Stimulated activated CD4-positive, alpha-beta T cell treated with anti-CD3 and anti-CD28 coated beads, Interleukin-4, amount 100 ng/mL, for 4 hours (primary cell): Measurements from ENCODE around the gene TBX4.
"Not testable (repeated sequence)": the region's sequence is repeated elsewhere in the genome, so short reads cannot be mapped to it uniquely, and the experiment has no call there.

Source experiments
- DNase-seq, 2 experiments: peaks; one replicate each; pipeline ENCODE4 v3.0.0-alpha.2; 2020

TBX4 gene

DNA sequence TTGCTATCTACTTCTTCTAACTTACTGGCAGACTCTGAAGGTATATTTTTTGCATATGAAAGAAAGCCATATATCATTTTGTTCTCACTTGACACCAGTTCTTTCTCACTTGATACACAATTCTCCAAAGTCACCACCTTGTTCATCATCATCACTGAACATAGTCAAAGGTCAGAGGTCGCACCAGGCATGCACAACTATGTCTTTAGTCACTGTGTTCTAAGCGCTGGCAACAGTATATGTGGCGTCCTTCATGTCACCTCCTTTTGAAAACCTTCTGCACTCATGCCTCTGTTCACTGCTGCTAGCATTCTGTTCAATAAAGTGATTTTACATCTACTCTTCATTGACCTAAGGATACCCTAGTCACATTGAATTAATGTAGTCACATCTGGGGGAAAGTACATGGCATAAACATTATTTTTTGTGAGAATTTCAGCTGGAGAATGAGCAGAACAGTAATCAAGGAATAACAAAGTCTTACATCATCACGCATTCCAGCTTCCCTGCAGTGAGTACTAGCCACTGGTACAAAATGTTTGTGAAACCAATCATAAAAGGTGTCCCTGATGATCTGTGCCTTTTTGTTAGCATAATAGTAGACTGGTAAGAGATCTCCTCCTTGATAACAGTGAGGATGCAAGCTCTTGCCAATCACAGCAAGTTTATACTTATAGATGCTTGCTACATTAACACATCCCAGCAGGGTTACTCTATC, 20.5 kb upstream of the TBX4 start:
- no peak for DNase-seq

DNA sequence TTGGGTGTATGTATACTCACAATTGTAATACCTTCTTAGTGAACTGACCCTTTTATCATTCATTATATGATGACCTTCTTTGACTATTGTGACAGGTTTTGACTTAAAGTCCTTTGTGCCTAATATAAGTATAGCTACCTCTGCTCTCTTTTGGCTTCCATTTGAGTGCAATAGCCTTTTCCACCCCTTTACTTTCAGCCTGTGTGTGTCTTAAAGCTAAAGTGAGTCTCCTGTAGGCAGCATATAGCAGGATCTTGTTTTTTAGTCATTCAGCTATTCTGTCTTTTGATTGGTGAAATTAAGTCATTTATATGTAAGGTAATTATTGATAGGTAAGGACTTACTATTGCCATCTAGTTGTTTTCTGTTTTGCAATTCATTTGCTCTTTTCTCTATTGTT, 15.9 kb upstream of the TBX4 start:
- no peak for DNase-seq

DNA sequence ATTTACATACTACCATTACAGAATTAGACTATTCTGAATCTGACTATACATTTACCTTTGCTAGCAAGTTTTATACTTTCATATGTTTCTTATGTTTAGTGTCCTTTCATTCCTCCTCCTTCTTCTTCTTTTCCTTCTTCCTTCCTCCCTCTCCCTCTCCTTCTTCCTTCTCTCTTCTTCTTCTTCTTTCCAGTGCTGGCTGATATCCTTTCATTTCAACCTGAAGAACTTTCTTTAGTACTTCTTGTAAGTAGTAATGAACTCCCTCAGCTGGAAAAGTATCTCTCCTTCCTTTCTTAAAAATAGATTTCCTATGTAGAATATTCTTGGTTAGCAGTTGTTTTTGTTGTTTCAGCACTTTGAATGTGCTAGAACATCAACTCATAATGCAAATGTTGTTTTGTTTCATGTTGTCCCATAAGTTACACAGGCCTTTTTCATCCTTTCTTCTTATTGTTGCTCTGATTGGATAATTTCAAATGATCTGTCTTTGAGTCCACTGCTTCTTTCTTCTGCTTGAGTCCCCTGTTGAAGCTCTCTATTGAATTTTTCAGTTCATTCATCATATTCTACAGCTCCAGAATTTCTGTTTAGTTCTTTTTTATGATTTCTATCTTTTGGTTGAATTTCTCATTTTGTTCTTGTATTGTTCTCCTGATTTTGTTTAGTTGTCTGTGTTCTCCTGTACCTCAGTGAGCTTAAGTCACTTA, 15.1 kb upstream of the TBX4 start:
- no peak for DNase-seq

DNA sequence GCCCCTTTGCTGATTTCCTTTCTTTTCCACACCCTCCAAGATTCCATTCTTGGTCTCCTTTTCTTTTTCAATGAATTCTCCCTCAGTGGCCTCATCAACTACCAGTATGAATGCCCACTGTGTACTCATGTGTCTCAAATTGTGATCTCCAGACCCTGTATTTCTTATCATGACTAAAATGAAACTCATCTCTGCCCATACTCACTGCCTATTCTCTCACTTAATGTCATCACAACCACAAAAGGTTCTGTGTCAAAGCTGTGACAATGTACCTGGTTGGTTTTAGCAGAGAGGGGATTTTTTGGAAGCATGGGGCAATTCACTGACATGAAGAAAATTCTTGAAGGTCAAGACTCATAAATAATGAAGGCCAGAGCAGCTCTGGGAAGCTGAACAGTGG, 11.5 kb upstream of the TBX4 start:
- DNase-seq: no peak

DNA sequence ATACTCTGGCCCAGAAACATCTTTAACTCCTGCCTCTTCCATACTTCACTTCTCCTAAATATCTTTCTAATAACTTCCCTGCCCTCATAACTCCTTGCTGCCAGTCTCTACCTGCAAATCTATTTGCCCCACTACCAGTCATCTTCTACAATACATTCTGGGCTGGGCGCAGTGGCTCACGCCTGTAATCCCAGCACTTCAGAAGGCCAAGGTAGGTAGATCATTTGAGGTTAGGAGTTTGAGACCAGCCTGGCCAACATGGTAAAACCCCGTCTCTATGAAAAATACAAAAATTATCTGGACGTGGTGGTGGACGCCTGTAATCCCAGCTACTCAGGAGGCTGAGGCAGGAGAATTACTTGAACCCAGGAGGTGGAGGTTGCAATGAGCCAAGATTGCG, 10.7 kb upstream of the TBX4 start:
- not testable (repeated sequence) for DNase-seq

DNA sequence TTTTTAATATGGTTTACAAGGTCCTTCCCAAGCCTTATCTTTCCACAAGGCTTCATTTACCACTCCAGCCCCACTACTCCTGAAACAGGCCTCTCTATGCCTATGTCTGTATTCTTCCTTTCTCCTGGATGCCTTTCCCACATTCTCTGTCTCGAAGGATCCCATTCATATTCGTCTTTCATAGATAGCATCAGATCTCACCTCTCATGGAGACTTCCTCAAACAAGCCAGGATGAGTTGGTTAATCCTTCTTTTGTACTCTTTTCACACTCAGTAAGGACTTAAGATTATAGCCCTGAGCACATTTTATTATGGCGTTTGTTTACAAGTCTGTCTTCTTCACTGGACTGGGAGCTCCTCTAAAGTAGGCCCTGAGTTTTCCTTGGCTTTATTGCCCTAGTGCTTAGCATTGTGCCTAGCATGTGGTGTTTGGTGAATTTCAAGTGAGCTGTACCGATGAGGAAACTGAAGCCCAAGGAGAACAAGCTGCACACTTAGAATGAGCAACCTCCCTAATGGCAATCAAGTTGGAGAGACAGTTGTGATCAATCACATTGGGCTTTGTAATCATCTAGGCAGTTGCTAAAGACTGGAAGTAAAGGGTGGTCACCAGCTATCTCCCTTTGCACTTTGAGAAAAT, 10.0 kb upstream of the TBX4 start:
- no peak for DNase-seq

DNA sequence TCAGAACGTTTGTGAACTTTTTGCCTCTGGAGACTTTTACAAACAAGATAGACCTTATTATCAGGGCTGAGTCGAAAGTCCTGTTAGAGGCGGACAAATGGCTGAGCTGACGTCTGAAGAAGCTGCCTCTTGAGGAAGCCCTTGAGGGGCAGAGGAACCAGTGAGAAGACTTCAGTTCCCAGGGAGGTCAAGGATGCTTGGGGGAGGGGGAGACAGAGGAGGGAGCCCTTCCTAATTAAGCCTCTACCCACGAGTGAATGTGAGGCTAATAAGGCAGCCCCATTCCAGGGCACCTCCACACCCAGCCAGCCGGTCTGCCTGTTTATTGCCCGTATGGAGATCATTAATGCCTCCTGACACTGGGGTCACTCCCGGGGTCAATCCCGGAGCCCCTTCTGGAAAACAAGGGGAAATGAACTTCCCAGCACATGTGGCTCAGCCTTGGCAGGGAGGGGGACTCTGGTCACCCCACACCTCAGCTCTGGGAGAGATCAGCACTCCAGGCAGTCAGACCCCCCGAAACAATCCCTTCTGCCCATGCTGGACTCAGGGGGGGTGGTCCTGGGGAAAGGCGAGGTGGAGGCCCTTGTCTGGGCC, 9.2 kb upstream of the TBX4 start:
- DNase-seq: no peak

DNA sequence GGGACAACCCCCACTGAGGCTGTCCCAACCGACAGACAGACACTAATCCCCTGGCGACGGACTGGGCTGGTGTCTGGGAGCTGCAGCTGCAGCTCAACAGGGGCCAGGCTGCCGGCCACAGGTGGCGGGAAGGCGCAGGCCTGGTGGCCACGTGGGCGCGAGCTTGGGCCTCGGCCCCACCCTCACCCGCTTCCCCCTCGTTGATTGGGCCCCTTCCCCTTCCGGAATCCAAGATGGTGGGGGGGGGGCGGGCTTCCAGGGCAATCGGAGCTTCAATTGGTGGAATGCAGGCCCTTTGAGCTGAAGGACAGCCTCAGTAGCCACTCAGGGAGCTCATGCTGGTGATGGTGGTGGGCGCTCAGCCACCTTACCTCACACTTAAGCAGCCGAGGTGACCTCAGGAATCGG, 8.7 kb upstream of the TBX4 start:
- DNase-seq: no peak

DNA sequence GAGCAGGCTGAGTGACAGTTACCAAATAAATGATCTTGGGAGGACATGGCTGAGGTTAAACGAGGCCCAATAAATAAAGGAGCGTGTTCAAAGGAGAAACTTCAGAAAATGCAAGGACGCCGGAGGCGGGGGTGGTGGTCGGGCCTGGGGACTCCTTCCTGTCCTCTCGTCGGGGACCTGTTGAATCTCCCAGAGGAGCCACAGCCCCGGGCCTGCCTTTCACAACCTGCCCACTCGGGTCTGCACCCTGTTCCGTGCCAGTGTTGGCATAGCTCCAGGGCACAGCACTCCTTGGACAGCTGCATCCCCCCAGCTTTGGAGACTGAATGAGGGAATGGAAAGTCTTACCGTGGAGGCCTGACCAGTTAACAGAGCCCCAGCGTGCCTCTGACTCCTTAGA, 8.1 kb upstream of the TBX4 start:
- DNase-seq: no peak

DNA sequence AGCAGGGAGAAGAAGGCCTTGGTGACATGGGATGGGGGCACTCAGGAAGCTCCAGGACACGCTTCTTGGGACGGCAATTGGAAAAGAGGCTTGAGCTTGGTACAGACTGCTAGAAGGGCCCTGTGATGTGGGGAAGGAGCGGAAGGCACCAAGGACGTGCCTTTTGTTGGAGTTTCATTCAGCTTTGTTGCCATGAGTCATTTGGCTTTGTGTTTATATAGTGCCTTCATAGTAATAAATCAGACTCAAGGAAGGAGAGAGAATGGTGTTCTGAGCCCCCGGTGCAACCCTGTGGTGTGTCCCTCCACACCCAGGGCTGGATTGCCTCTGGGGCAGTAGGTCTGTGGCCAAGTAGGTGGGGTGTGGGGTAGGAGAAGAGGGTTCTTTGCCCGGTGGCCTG, 7.4 kb upstream of the TBX4 start:
- DNase-seq: no peak

DNA sequence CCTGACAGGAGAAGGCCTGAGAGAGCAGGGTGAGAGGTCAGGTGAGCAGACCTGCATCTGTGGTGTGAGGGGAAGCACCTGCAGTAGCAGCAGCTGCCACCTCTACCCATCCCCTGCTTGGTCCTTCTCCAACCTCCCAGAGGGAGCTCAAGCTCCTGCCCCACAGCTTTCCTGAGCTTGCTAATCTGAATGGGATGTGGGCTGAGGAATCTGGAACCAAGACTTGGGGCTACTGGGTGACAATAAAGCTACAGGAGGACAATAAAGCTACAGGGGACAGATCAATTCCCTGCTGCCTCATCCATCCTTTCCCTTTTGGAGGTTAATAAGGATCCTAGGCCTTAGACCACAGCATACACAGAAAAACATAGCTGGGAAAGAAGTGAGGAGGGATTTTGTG, 4.9 kb upstream of the TBX4 start:
- DNase-seq: no peak

DNA sequence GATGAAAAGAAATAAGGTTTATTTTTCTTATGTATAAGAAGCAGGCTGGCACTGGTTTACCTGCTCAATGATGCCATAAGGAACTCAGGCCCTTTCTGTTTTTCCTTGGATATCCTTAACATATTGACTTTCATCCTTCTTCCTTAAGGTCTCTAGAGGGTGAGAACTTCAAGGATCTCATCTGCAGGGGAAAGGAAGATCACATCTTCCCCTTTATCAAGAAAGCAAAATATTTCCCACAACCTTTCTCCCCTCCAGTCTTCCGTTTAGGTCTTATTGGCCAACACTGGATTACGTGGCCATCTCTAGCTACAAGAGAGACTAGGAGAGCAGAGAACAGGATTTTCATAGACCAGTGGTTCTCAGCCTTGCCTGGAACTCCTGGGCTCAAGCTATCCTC, 4.2 kb upstream of the TBX4 start:
- DNase-seq: no peak

DNA sequence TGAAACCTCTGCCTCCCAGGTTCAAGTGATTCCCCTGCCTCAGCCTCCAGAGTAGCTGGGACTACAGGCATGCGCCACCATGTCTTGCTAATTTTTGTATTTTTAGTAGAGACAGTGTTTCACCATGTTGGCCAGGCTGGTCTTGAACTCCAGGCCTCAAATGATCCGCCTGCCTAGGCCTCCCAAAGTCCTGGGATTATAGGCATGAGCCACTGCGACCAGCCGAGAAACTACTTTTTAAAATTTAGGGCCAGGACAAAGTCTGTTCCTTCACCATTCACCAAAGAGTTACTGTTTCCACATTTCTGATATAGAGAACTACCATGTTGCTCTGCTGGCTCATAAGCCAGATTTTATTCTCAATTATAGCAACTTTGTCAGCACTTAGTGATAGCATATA, 3.1 kb upstream of the TBX4 start:
- not testable (repeated sequence) for DNase-seq

DNA sequence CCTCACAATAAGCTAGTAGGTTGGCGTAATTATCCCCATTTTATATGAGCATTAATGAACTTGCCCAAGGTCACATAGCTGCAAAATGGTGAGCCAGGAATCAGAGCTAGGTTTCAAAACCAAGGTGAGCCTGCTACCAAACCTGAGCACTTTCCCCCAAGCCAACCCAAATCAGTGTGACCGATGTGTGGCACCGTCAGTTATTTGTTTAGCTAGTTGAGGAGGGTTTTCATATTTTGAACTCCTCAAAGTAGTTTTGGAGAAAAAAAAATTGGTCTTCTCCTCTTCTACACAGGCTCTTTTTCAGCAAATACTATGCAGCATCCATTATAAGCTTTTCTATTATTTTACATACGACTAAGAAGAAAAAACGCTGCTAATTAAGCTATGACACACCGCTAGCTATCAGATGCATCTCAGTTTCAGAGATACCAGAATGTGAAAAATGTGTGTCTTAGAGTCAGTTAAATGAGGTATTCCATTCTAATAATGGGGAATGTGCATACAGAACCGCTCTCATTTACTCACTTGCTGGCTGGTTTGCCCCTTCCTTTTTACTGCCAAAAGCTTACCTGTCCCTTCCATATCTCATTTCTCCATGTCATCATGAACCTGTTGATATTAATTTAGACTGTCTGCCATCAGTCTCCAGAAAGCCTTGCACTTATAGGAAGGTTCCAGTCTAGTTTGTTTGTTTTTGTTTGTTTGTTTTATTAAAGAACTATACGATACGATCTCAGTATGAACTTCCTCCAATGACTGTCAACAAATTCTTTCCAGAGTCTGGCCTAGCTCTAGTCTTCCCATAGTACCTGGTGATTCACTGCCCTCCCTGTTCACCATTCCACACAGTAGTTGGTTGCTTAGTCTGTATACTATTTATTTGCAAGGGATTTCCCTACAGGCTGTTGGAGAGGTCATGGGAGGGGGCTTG, 2.2 kb upstream of the TBX4 start:
- DNase-seq: no peak

DNA sequence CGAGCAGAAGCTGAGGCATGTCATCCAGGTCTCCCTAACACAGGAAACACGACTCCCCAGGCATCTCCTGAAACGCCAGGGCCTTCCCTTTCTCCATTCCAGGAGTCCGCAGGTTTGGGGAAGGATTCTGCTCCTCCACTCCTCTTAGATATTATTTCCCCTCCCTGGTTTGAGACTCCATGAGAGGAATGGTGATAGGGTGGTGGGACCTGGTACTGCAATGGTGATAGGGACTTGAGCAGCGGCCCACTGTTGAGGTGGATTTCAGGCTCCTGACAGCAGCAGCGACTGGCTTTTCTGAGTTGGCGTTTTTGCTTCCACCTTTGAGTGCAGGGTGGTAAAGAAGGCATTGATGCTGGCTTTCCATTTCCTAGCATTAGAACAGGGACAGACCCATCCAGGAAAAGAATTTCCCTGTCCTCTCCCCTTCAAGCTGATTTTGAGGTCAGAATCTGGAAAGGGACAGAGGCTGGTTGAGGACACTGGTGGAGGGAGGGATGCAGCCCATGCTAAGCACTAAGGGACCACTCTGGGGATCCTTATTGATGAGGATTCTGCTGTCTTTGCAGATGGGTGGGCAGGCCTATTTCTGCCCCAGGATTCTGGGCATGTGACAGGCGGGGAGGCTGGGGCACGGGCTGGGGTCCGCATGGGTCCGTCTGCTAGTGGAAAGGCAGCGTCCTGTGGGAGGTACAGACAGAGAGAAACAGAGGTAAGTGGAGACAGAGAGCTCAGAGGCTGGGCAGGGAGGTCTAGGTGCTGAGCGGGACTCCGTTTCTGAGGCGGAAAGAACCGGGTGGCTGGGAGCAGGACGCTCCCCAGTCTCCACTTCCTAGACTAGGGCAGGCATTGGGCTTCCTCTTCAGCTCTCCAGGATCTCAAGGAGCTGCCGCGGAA, 1.3 kb upstream of the TBX4 start:
- DNase-seq: no peak

DNA sequence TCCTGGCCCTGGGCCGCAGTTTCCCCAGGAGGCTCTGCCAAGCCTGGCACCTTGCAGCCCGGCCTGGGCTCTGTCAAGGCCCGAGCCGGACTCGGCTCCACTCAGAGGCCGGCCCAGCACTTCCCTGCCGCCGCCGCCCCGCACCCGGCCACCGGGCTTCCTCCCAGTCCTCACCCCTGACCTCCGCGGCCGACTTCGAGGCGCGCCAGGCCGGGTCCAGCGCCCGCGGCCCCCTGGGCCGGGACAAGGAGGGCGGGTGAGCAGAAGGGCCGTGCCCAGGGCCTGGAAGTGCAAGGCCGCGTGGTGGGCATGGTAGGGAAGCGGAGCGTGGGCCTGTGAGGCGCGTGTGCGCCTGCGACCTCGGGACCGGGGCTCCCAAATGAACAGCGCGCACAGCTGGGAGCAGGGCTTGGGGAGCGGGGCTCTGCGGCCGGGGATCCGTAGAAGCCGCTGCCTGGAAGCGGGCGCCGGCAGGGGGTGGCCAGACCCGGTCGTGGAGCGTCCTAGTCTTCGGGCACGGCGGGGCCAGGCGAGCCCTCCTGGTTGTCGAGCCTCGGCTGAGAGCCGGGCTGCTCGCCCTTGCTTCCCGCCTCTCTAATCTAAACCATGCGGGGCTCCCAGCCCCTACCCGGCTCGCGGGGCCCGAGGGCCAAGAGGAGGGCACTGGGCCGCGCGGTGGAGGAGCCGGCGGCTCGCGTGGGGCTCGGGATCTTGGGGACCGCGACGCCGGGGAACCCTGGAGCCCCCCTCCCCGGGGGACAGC, 503 bp upstream of the TBX4 start:
- no peak for DNase-seq

DNA sequence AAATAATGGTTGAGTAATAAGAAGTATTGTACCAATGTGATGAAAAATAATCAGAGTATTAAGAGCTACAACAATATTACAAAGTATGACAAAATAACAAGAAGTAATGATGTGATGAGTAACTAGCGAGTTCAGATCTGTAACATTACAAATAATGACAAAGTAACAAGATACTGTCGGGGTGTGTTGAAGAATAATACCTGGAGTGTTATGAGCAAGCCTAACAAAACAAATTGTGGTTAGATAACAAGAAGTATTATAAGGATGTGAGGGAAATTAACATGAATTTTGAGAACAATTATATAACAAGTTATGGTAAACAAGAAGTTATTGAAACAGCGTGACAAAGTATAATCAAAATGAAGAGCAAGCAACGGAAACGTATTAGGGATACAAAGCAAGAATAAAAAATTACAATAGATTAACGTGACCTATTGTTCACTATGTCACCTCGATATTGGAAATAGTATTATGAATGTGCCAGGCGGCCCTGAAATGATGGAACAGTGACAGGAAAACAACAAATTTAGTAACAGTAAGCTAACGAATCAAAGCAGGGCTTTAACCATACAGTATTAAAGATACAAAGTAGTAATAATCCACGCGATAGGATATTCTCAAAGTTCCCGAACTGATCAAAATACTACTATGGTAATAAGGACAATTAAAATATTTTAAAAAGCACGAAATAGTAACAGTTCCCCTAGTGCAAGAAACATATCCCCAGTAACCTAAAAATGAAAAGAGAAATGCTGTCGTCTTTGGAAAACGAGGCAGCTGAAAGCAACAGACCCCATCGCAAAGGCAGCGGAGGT, 1.6 kb downstream of the TBX4 start:
- DNase-seq: no peak

DNA sequence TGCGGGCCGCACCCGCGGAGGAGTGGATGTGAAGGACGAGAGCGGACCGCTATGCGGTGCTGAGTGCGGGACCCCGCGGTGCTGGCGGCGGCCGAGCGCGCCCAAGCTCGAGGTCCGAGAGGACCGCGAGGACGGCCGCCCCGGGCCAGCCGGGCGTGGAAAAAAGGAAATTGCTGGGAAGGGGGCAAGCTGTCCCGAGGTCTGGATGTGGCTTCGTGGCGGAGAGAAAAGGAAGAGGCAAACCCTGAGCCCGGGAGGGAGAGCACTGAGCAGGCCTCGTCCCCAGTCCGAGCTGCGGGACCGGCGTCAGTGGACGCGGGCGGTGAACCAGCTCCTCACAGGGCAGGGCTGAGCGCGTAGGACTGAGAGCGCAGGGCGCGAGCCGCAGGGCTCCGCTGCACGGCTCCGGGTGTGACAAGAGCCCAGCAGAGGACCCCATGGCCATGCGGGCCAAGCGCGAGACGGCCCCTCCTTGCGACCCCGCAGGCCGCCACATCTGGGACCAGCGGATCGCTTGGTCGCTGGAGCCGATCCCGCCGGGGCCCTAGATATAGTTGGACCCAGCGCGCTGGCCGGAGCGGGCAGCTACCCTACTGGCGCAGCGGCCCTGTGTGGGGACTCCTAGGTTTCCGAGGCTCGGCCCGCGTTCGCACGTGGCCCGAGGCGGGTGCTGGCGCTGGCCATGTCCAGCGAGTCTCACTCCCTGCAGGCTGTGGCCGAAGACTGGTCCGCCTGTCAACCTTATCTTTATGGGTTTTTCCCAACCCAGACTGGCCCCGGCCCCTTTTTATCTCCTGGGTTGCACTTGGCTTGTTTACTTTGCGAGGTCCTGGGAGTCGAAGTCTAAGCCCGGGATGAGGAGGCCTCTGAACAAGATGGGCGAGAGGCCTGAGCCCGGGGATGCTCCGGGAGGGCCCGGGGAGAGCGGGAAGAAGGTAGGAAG, 2.4 kb downstream of the TBX4 start:
- no peak for DNase-seq
